Occipital lobe (tissue), 2 donors: ENCODE measurements around the gene IFNL2. TPM values are rescaled to one million over a fixed set of nuclear protein-coding genes. Genes with fewer than 3 reads are reported as not detected.

ENCODE experiments used
- DNase-seq: peaks from one replicate; lab custom pipeline; 2025; lab: John Stamatoyannopoulos, UW
- total RNA-seq: library from RNA; depleted of rRNA; stranded (reverse); fragments of >200 nt; gene quantifications from one replicate; pipeline ENCODE4 v1.2.3, GENCODE V29; 2014

Gene IFNL2
- total RNA-seq, 1 donor from 2014 or later: not detected

GRCh38 chr19:39316627-39317321, 48.6 kb downstream of the IFNL2 start:
- DNase-seq: no peak

- no peak for DNase-seq
Observed at GRCh38 chr19:39317476-39317875, 49.3 kb downstream of the IFNL2 start.

GRCh38 chr19:39318071-39318470, 49.9 kb downstream of the IFNL2 start:
- DNase-seq: no peak

- no peak for DNase-seq
Observed at GRCh38 chr19:39318690-39319089, 50.5 kb downstream of the IFNL2 start.

GRCh38 chr19:39319098-39319891, 51.1 kb downstream of the IFNL2 start:
- DNase-seq: no peak

Other genes with a start within 250 kb of the IFNL2 start
- 5.6 TPM for gene FBXO27, start 235.8 kb upstream of the IFNL2 start, total RNA-seq
- gene ACP7, start 184.0 kb upstream of the IFNL2 start, total RNA-seq: not detected
- 1.9 TPM for gene PAK4, start 142.6 kb upstream of the IFNL2 start, total RNA-seq
- gene NCCRP1, start 71.4 kb upstream of the IFNL2 start, total RNA-seq: not detected
- not detected for gene SYCN, start 64.1 kb upstream of the IFNL2 start, total RNA-seq
- not detected for gene IFNL3, start 23.4 kb upstream of the IFNL2 start, total RNA-seq
- gene IFNL4, start 19.5 kb upstream of the IFNL2 start, total RNA-seq: not detected
- not detected for gene IFNL1, start 28.0 kb downstream of the IFNL2 start, total RNA-seq
- 6.9 TPM for gene LRFN1, start 52.5 kb downstream of the IFNL2 start, total RNA-seq
- gene GMFG, start 67.6 kb downstream of the IFNL2 start, total RNA-seq: 5.3 TPM
- gene SAMD4B, start 74.0 kb downstream of the IFNL2 start, total RNA-seq: 18.7 TPM
- 29.2 TPM for gene PAF1, start 122.7 kb downstream of the IFNL2 start, total RNA-seq
- gene MED29, start 123.0 kb downstream of the IFNL2 start, total RNA-seq: 17.2 TPM
- 1.2 TPM for gene ZFP36, start 138.5 kb downstream of the IFNL2 start, total RNA-seq
- gene PLEKHG2, start 144.3 kb downstream of the IFNL2 start, total RNA-seq: 27.3 TPM
- gene RPS16, start 167.6 kb downstream of the IFNL2 start, total RNA-seq: 77.0 TPM
- gene SUPT5H, start 177.2 kb downstream of the IFNL2 start, total RNA-seq: 47.9 TPM
- 39.6 TPM for gene TIMM50, start 212.4 kb downstream of the IFNL2 start, total RNA-seq
- gene DLL3, start 230.6 kb downstream of the IFNL2 start, total RNA-seq: 15.8 TPM
- gene SELENOV, start 246.7 kb downstream of the IFNL2 start, total RNA-seq: not detected